Ecto neural progenitor cell (in vitro differentiated cells): ENCODE results near the gene FHIT.

Source experiments
- DNase-seq: peaks from one replicate; pipeline ENCODE4 v3.0.0-alpha.2; 2018; ENCODE audit warnings: low spot score

The FHIT gene

GRCh38 chr3:59996056-59996455, 1255.2 kb downstream of the FHIT start:
- DNase-seq = no peak

- DNase-seq = no peak
Observed at GRCh38 chr3:59995563-59995962, 1255.7 kb downstream of the FHIT start.

DNA sequence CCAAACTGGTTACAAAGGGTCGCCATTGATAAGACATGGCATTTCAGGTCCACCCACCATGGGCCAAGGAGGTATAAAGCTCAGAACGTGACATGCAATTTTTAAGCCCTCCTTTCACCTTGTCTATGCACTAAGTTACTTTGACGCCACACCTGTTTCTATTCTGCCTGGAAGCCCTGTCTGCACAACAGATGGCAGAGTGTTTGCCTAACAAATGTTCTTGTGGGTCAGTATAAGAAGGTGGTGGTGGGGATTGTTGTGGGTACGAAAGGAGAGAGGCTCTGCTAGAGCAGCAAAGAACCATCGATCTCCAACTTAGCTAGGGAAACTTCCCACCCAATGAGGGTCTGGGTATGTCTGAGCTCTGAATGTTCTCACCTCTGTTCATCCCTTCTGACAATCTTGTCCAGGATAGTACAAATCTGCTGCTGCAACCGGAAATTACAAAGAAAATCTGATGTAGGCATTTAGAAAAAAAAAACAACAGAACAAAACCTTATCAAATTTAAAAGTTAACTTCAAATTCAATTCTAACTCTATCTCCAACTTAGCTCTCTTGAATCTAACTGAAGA, 1256.4 kb downstream of the FHIT start:
- DNase-seq = no peak

DNA sequence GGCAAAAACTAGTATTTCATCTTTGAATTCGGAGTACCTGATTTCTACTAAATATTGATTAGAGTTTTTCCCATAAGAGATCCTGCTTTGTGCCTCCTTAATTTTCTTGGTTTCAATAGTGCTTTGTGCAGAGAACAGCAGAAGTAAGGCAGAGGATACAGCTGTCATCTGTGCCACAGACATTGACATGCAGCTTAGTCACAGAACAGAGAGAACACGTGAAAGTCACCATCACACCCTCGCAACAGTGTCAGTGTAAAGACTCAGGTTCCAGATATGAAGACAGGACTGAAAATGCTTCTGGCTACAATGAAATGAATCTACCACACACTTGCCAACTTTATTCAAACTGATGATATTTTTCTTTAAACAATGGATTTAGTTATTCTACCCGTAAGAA, 1258.7 kb downstream of the FHIT start:
- no peak for DNase-seq

DNA sequence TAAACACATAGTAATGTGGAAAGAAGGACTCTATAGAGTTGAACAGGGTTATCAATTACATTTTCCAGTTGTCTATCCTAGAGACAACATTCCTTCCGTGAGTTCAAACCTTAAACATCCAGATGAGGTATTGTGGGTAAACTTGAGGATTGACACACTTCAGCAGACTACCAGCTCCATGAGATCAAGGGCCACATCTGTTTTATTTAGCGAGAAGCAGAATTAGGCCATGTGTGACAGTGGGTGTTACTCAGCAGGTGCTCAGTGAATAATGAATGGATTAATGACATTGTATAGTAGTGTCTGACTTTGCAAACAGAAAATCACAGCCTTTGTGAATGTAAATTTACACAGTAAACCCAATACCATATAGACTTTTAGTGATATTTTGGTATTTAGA, 1260.3 kb downstream of the FHIT start:
- DNase-seq = no peak

GRCh38 chr3:59982510-59982909, 1268.7 kb downstream of the FHIT start:
- DNase-seq = no peak

GRCh38 chr3:59981377-59981776, 1269.9 kb downstream of the FHIT start:
- DNase-seq = no peak

DNA sequence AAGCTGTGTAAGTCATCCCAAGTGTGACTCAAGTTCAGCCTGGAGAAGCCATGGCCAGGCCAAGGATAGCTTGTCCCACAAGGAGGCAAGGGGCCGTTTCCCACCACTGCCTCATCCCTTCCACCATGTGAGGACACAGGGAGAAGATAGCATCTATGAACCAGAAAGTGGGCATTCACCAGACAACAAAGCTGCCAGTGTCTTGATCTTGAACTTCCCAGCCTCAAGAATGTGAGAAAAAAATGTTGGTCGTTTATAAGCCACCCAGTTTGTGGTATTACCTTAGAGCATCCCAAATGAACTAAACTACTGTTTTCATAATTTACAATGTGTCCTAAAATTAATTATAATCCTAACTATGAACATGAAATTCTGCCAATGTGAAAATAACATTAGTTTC, 1270.7 kb downstream of the FHIT start:
- DNase-seq = no peak

GRCh38 chr3:59979542-59979941, 1271.7 kb downstream of the FHIT start:
- DNase-seq = no peak

GRCh38 chr3:59978979-59979378, 1272.3 kb downstream of the FHIT start:
- no peak for DNase-seq

- DNase-seq = no peak
Observed at GRCh38 chr3:59970796-59971195, 1280.5 kb downstream of the FHIT start.

DNA sequence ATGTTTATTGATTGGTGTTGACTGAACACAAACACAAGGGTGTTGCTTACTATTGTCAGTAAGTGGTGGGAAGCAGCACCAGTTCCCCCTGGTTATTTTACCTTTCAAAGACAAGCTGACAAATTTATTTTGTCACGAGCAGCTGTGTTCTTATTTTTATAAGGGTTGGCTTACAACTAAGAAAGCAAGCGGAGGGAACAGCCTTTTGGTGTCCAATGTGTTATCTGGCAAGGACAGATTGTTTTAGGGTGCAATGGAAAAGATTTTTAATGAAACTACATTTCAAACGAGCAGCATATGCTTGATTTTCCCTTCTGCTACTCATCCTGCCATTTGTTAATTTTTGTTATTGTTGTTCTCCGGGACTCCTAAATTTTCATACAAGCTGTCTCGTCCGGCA, 1280.9 kb downstream of the FHIT start:
- DNase-seq = no peak

- DNase-seq = no peak
Observed at GRCh38 chr3:59968513-59969045, 1282.7 kb downstream of the FHIT start.

GRCh38 chr3:59963676-59964075, 1287.6 kb downstream of the FHIT start:
- no peak for DNase-seq

DNA sequence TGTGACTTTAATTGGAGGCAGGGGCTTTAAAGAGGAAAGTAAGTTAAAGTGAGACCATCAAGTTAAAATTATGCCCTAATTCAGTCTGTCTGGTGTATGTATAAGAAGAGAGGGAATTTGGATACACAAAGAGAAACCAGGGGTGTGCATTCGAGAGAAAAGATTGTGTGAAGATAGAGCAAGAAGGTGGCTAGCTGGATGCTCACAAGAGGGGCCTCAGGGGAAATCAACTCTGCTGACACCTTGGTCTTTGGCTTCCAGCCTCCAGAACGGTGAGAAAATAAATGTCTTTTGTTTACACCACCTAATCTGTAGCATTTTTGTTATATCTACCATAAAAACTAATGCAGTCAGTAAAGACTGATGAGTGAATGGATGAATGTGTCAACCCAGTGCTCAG, 1294.1 kb downstream of the FHIT start:
- no peak for DNase-seq

- DNase-seq = no peak
Observed at GRCh38 chr3:59953104-59953503, 1298.1 kb downstream of the FHIT start.

DNA sequence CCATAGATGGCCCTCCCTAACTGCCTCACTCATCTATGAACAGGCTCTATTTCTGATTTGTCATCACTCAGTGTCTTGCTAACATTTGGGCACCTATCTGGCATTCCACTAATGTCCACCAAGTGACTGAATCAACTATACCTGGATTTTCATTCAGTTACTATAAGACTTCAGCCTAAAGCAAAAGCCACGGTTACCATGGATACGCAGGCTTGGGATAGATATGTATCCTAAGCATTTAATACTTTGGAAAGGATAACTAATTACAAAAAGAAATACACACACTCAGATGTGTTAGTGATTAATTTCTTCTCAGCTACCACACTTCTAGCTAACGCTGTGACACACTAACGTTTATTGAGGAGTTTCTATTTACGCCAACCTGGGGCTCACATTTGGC, 1301.9 kb downstream of the FHIT start:
- DNase-seq = no peak

DNA sequence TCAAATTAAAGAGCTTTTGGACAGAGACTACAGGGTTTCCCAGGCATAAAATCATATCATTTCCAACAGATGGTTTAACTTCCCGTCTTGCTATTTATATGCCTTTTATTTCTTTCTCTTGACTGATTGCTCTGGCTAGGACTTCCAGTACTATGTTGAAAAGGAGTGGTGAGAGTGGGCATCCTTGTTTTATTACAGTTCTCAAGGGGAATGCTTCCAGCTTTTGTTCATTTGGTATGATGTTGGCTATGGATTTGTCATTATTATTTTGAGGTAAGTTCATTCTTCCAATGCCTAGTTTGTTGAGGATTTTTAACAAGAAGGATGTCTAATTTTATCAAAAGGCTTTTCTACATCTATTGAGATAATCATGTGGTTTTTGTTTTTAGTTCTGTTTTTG, 1304.9 kb downstream of the FHIT start:
- DNase-seq = no peak

GRCh38 chr3:59940718-59941117, 1310.5 kb downstream of the FHIT start:
- no peak for DNase-seq

GRCh38 chr3:59939826-59940426, 1311.3 kb downstream of the FHIT start:
- DNase-seq = no peak

DNA sequence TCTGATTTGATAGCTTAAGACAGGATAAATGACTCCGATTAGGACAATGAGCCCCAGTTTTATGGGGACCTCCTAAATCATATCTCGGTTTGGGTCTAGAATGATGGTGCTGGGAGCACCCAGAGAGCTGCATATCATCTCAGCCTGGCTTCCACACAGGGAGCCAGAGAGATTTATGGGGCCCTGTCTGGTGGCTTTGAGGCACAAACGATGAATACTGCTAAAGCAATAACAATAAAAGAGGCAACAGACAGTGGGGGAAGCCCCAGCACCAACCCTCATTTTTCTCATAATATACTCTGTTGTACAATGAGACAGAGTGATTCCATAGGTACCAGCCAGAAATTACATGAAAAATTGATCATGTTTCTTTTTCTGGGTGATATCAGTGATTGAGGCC, 1312.4 kb downstream of the FHIT start:
- DNase-seq = no peak

DNA sequence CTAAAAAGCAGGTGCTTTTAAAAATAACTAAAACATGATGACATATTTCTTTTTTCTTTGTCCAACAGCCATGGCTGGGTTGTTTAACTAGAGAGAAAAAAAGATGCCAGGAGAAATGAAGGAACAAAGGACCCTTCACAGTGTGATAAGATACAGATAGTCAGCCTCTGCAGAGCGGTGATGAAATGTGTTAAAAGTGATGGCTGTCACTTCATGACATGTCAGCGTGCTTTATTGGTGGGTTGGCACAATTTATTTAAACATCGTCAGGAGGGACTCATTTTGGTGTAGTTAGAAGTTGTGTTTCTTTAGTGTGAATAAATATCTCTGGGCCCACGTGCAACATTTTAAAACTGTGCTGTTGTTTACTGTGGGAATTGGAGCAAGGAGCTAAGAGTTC, 1314.1 kb downstream of the FHIT start:
- DNase-seq = no peak

DNA sequence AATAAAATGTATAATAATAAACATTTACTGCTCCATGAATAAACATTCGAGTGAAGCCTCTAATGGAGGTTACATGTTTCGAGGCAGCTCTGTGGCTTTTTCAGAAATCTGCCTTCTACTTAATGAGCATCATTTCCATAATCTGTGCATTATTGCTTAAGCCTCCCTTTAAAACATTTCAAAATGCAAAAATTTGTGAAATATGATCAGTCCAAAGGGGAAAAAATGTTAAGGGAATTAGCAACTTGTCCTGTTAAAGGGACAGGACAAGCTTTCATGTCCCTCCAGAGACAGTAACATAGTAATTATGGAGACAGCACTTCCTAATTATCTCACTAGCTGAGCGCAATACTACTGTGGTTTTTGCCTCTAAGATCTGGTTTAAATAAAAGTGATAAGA, 1314.8 kb downstream of the FHIT start:
- no peak for DNase-seq

DNA sequence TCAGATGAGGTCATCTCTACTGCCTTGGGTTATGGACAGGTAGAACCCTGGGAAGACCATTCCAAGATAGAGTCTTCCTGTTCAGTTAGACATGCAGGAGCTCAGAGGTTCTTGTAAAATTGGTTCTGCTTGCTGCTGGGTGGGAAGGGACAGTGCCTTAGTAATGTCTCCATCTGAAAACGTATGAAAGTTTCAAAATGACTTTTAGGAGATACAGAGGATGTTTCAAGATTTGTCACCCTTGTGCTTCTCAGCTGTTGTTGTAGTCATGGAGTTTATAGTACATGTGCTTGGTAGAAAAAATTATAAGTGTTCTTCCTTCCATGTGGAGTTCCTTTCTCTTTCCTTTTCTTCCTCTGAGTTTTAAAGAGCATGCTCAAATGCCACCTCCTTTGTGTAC, 1316.2 kb downstream of the FHIT start:
- no peak for DNase-seq
